Vagina (tissue), 2 donors: ENCODE results near the gene ANAPC4. TPM values are rescaled to one million over a fixed set of nuclear protein-coding genes. Genes with fewer than 3 reads are reported as not detected.

Source experiments
- DNase-seq, 2 donors: peaks; one replicate each; pipeline ENCODE4 v3.0.0-alpha.2; 2017; ENCODE audit errors: extremely low spot score in 2 of 2
- H3K27ac ChIP-seq: fragments of 200-600 bp; sonication (generic); one replicate; pipeline ENCODE4 v1.5.1; 2019
- H3K27me3 ChIP-seq: fragments of 200-600 bp; sonication (generic); one replicate; pipeline ENCODE4 v1.5.1; 2019
- H3K36me3 ChIP-seq, 2 donors: fragments of 200-600 bp; sonication (generic); one replicate each; pipeline ENCODE4 v1.5.1; 2017 to 2019
- H3K4me1 ChIP-seq: fragments of 200-600 bp; sonication (generic); one replicate; pipeline ENCODE4 v1.5.1; 2019
- H3K4me3 ChIP-seq, 2 donors: fragments of 200-600 bp; sonication (generic); 1 replicate in 1 of 2; 2 replicates in 1 of 2; pipeline ENCODE4 v1.5.1; 2016 to 2019
- H3K9me3 ChIP-seq: fragments of 200-600 bp; sonication (generic); one replicate; pipeline ENCODE4 v1.5.1; 2019
- CTCF ChIP-seq, 3 experiments: fragments of 450-650 bp in 2 of 3; fragments of 200-600 bp in 1 of 3; sonication (generic) in 1 of 3; IDR thresholded peaks; one replicate each; pipeline ENCODE4 v1.5.1; 2017 to 2019; ENCODE audit warnings: antibody characterized with exemption in 3 of 3, mild to moderate bottlenecking in 2 of 3, moderate library complexity in 2 of 3
- POLR2A ChIP-seq, 2 donors: fragments of 450-650 bp; IDR thresholded peaks; one replicate each; pipeline ENCODE4 v1.6.1; 2017; ENCODE audit warnings: antibody characterized with exemption in 2 of 2, mild to moderate bottlenecking in 2 of 2, moderate library complexity in 2 of 2
- POLR2AphosphoS5 ChIP-seq, 2 donors: sonication (generic); formaldehyde crosslinking; IDR thresholded peaks; one replicate each; pipeline ENCODE4 v1.9.0; 2017; ENCODE audit warnings: antibody characterized with exemption in 2 of 2, mild to moderate bottlenecking in 2 of 2, low read depth in 1 of 2; ENCODE audit not compliant: insufficient read depth in 1 of 2
- intact Hi-C: fragments of 100-400 bp; cut with DNase I; formaldehyde crosslinking; loops from one replicate; pipeline ENCODE4 v1.15.1; 2023
- total RNA-seq: library from RNA; depleted of rRNA; stranded (reverse); fragments of >200 nt; gene quantifications from one replicate; pipeline ENCODE4 v1.2.3, GENCODE V29; 2016

Gene ANAPC4
- total RNA-seq, 1 donor from 2014 or later: 33.6 TPM

GRCh38 chr4:25405453-25405852 is 28.4 kb downstream of the ANAPC4 start:
- Histone ChIP-seq H3K4me3 (no peak overlapping the region), H3K4me1 (no peaks in the 10 kb centered on the region), H3K27me3 (no peaks in the 10 kb centered on the region), H3K36me3 (peaks cover 0 to 68% of the 10 kb centered on the region in 2 donors), H3K9me3 (no peaks in the 10 kb centered on the region), H3K27ac (no peak overlapping the region)
- no peak for TF ChIP-seq POLR2AphosphoS5 (IDR thresholded peaks at IDR 0.05; ENCODE audit: insufficient read depth in 1 of 2, low read depth in 1 of 2)
- TF ChIP-seq POLR2A (IDR thresholded peaks at IDR 0.05): no peak
- no peak for TF ChIP-seq CTCF (IDR thresholded peaks at IDR 0.05)
- DNase-seq: no peak
- intact Hi-C loops: no loop called here

- Histone ChIP-seq H3K27ac (no peak overlapping the region), H3K4me1 (no peaks in the 10 kb centered on the region), H3K36me3 (peaks cover 0 to 74% of the 10 kb centered on the region in 2 donors), H3K27me3 (no peaks in the 10 kb centered on the region), H3K9me3 (no peaks in the 10 kb centered on the region), H3K4me3 (no peak overlapping the region)
- DNase-seq: no peak
- TF ChIP-seq POLR2A (IDR thresholded peaks at IDR 0.05) (no peak), CTCF (IDR thresholded peaks at IDR 0.05) (no peak), POLR2AphosphoS5 (IDR thresholded peaks at IDR 0.05; ENCODE audit: insufficient read depth in 1 of 2, low read depth in 1 of 2) (no peak)
- intact Hi-C loops: no loop called here
Observed at GRCh38 chr4:25406081-25406692, 29.1 kb downstream of the ANAPC4 start.

DNA sequence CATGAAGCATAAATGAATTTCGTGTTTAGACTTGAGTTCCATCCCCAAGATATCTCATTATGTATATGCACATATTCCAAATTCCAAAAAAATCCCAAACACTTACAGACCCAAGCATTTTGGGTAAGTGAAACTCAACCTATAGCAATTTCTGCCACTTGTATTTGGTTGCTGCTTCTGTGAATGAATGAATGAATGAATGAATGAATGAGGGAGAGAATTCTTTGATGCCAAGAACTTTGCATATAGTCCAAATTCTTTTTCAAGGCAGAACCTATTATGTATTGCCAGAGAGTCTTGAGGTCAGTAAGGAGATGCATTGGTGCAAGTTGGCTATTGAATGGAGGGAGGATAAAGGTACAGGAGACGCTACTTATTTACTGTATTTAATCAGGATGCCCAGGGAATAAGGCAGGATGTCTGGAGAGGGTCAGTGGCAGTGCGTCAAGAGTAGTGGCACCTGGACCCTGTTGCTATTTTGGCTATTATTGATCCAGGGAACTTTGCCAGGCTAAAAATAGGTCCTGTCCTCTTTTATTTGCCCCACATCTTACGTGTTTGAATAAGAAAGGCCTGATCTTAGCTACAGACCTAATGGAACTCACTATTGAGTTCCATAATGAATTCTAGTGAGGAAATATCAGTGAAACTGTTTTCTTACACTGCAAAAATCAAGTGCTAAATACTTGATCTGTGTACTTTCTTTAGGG is 33.9 kb downstream of the ANAPC4 start:
- DNase-seq: no peak
- H3K9me3 ChIP-seq: no peaks in the 10 kb centered on the region
- no peak overlapping the region for H3K27ac ChIP-seq
- intact Hi-C loops: no loop called here
- no peaks in the 10 kb centered on the region for H3K4me1 ChIP-seq
- no peak for TF ChIP-seq POLR2A (IDR thresholded peaks at IDR 0.05)
- no peak for TF ChIP-seq POLR2AphosphoS5 (IDR thresholded peaks at IDR 0.05; ENCODE audit: insufficient read depth in 1 of 2, low read depth in 1 of 2)
- TF ChIP-seq CTCF (IDR thresholded peaks at IDR 0.05): no peak
- H3K4me3 ChIP-seq: no peak overlapping the region
- no peaks in the 10 kb centered on the region for H3K27me3 ChIP-seq
- peaks cover 0 to 90% of the 10 kb centered on the region in 2 donors for H3K36me3 ChIP-seq

GRCh38 chr4:25413261-25413660 is 36.2 kb downstream of the ANAPC4 start:
- intact Hi-C loops: no loop called here

More at GRCh38 chr4:25413261-25413660, 36.2 kb downstream of the ANAPC4 start:
- TF ChIP-seq POLR2AphosphoS5 (IDR thresholded peaks at IDR 0.05; ENCODE audit: insufficient read depth in 1 of 2, low read depth in 1 of 2): no peak
- TF ChIP-seq CTCF (IDR thresholded peaks at IDR 0.05): no peak
- no peak for TF ChIP-seq POLR2A (IDR thresholded peaks at IDR 0.05)
- no peak overlapping the region for H3K27ac ChIP-seq
- no peak for DNase-seq
- no peaks in the 10 kb centered on the region for H3K27me3 ChIP-seq
- no peaks in the 10 kb centered on the region for H3K9me3 ChIP-seq
- H3K36me3 ChIP-seq: peaks cover 0 to 88% of the 10 kb centered on the region in 2 donors
- H3K4me3 ChIP-seq: no peak overlapping the region
- H3K4me1 ChIP-seq: no peaks in the 10 kb centered on the region
